Measurements from ENCODE around the gene SLC12A2.

DNA sequence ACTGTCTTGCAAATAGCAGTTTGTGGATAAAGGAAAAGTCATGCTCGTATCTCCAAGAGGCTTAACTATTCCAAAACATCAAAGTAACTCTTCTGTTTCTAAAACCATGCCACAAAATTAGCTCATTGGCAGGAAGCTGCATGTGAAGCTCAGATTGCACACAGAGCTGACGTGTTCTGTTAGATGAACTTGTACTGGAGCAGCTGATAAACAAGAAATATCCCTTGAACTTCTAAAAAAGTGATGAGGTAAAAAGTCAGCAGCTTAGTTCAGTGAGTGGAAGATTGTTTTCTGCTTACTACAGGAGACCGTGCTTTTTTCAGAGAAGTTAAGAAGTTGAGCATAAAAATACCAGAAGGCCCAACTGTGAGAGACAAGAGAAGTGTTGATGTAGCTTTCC, 113.2 kb downstream of the SLC12A2 start:
- TF ChIP-seq EZH2phosphoT487 (IDR thresholded peaks at IDR 0.05; ENCODE audit: insufficient read depth, low read depth) (no peak), EZH2 (IDR thresholded peaks at IDR 0.05; ENCODE audit: insufficient read depth, poor library complexity, severe bottlenecking) (no peak)

All from GM23248 (cell line).